CD4-positive, alpha-beta T cell treated with Interleukin-17A for 1 hour (primary cell): ENCODE measurements around the gene ADCY10.
"Not testable (repeated sequence)": the region's sequence is repeated elsewhere in the genome, so short reads cannot be mapped to it uniquely, and the experiment has no call there.

Experiments used
- DNase-seq: peaks from one replicate; pipeline ENCODE4 v3.0.0-alpha.2; 2020

ADCY10 gene

GRCh38 chr1:167924543-167925231 is 10.8 kb upstream of the ADCY10 start:
- DNase-seq: no peak

DNA sequence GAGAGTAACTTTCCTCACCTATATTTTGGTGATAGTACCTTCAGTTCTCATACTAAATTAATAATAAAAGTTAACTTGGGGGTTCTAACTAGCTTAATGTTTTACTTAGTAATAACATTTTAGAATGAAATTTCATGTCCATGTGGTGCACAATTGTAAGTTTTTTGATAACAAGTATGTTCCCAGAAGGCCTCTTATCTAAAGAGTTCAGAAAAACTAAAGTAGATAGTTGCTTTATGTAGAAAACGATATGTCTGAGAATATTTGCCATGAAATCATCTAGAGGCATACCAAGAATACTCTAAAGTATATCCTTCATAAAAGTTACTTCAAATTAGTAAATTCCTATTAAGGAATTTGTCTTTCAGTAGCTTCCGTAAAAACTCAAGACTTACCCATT is 10.2 kb upstream of the ADCY10 start:
- DNase-seq: no peak

DNA sequence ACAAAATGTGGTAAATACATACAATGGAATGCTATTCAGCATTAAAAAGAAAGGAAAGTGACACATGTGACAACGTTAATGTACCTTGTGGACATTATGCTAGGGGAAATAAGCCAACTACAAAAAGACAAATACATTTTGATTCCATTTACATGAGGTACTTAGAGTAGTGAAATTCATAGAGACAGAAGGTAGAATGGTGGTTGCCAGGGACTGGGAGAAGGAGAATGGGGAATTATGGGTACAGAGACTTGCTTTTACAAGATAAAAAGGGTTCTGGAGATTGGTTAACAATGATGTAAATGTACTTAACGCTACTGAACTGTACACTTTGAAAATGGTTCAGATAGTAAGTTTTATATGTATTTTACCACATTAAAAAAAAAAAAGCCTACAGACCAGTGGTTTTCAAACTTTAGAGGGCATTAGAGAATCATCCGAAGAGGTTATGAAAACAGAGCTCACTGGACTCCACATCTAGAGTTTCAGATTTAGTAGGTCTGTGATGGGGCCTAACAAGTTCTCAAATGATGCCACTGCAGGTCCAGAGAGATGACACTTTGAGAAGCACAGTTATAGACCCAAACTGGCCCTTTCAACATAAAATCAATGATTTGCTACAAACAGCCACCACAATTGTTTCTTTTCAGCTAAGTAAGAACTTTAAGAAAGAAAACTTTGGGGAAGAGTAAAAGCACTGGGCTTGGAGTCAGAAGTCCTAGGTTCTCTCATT is 9.6 kb upstream of the ADCY10 start:
- no peak for DNase-seq

- DNase-seq: no peak
Measured at GRCh38 chr1:167922611-167923074, 8.7 kb upstream of the ADCY10 start.

DNA sequence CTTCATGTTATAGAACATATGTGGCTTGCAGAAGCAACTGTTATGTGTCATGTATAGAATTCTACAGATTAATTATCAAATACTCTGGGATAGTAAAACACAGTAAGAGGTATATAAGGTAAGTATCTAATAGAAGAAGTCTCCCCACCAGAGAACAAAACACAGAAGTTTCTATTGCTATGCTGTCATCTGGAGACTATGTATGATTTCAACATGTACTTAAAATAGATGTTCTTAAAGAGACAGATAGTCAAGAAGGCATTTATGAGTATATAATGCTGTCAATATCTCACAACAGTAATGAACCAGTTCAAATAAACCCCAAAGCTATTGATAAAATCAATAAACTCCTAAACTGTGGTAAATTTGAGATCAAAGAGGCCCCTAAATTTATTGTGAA is 8.1 kb upstream of the ADCY10 start:
- DNase-seq: no peak

DNA sequence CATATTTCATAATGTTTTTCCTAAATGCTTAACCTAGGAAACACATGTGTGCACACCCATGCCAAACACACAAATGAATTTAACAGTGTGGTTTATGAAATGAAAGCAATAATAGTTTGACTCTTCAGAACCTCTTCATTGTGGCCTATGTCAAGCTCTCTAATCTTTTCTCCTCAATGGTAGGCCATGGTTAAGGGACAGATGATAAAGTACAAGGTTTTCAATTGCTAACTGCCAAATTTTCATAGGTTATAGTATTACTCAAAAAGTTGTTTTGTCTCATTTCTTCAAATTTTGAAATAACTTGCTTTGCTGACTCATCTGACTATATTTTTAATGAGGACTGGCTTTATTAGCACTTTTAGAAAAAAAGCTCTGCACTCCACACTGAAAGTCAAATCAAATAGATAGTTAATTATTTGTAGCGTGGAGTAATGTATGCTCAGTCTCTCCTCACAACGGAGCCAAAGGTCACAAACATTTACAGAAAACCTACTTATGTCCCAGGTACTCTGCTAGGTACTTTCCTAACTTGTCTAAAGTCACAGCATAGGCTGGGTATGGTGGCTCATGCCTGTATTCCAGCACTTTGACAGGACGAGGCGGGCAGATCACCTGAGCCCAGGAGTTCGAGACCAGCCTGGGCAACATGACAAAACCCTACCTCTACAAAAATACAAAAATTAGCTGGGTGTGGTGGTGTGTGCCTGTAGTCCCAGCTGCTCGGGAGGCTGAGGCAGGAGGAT is 3.0 kb upstream of the ADCY10 start:
- no peak for DNase-seq

- no peak for DNase-seq
Measured at GRCh38 chr1:167915569-167915968, 1.6 kb upstream of the ADCY10 start.

DNA sequence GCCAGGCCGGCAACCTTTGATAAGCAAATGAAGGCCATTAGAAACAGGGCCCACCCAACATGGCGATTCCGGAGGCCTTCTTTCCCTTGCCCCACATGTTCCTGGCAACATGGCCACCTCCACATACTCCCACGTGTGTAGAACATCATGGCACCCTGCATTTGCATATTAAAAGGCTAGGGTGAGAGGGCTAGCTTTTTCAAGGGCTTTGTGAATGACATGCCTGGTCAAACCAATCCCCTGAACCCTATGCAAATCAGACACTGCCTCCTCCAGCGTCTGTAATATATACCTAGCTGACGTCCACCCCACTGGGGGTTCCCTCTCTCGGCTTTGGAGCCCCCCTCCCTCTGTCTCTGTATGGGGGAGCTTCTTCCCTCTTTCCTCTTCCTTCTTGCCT is 1.6 kb downstream of the ADCY10 start:
- DNase-seq: no peak

DNA sequence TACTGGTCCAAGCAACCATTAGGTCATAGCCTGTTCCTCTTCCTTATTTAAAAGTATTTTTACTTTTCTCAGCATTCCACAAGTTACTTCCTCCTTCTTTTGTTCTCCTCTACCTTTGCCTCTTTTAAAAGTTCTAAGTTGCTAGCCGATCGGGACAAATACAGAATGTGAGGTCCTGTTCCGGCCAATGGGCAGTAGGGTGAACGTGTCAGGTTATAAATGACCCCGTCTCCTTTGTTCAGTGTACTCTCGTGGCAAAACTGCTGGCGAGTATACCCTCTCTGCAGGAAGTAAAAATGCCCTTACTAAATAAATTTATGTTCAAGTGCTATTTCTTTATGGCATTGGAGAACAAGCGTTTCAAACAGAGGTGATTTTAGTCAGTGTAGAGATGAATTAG is 2.5 kb downstream of the ADCY10 start:
- no peak for DNase-seq

DNA sequence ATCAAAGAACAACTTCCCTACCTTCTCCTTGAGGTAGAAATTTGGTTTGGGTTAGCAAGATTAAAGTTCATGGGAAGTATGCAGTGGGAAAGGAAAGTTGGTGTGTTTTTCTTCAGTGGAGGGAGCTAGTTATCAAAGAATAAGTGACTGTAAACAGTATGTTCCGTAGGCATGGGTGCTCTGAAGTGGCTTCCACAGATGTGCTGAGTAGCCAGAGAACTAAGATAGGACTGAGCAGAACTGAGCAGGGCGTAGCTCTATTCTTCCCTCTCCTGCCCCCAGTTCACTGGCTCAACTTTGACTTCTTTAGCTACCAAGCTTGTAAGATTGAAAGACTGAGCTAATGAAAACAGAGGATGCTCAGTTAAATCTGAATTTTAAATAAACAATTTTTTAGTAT is 3.4 kb downstream of the ADCY10 start:
- no peak for DNase-seq

DNA sequence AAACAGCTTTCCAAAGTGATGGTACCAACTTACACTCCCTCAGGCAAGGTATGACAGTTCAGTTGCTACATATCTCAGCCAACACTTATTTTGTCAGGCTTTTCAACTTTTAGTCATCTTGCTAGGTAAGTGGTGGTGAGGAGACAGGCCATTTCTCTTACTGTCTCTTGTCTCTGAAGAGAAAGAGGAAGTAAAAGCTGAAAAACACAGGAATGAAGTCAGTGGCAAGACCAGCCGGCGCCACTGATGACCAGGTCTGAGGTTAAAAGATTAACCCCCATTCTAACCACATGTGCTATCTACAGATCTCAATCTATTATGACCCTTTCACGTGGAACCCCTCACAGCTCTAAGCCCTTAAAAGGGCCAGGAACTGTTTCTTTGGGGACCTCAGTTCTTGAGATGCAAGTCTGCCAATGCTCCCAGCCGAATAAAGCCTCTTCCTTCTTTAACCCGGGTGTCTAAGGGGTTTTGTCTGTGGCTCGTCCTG is 4.2 kb downstream of the ADCY10 start:
- no peak for DNase-seq

DNA sequence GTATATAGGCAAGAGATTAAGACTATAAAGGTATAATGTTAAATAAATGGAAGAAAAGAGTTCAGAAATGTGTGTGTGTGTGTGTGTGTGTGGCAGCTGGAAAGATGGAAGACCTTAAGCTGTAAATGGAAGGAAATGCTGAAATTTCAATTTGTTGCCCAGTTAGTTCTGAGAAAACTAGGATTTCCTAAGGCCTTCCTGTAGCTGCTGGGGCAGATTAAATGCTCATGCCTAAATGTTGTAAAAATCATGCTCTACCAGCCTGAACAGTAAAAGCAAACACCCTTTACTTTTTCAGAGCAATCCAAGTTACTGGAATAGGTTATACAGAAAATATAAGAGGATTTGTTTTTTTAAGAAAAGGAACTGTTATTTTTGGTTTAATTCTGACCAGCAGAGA is 8.3 kb downstream of the ADCY10 start:
- no peak for DNase-seq

- no peak for DNase-seq
Measured at GRCh38 chr1:167905182-167905581, 8.8 kb downstream of the ADCY10 start.

DNA sequence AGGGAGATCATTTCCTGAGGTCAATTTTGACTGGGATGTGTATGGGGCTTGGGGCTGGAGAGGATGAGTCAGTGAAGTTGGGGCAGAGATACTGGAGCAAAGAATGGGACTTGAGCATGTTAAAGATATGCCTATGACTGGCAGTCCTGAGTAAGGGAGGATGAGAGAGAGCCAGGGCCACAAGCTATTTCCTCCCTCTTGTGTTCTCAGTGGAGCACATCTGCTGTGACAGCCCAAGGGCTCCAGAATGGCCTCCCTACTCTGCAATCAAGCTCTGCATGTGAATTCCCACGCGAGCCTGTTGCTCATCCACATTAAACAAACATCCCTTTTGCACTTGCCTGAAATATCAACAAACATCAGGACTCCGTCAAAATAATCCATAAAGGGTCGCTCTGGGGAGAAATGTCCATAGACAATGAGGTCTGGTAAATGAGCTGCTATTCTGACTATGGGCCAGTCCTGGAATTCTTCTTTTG is 9.2 kb downstream of the ADCY10 start:
- DNase-seq: no peak

GRCh38 chr1:167900907-167901306 is 13.0 kb downstream of the ADCY10 start:
- no peak for DNase-seq

DNA sequence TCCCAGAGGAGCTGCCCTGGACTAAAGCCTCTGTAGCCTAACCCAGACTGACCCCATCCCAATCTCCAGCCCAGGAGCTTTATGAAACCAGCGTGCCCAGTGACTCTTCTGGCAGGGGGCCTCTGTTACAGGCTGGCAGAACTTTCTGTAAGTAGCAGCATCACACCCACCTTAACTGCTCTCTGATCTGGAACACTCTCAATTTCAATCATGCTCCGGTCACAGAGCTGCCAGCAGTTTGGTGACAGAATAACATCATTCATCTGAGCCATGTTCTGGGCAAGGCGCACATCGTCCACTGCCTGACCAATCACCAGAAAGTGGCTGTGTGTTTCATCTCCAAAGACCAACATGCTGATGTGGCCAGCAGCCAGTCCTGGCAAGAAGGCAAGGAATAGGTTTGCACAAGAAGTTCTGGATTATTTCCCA is 14.7 kb downstream of the ADCY10 start:
- DNase-seq: no peak

DNA sequence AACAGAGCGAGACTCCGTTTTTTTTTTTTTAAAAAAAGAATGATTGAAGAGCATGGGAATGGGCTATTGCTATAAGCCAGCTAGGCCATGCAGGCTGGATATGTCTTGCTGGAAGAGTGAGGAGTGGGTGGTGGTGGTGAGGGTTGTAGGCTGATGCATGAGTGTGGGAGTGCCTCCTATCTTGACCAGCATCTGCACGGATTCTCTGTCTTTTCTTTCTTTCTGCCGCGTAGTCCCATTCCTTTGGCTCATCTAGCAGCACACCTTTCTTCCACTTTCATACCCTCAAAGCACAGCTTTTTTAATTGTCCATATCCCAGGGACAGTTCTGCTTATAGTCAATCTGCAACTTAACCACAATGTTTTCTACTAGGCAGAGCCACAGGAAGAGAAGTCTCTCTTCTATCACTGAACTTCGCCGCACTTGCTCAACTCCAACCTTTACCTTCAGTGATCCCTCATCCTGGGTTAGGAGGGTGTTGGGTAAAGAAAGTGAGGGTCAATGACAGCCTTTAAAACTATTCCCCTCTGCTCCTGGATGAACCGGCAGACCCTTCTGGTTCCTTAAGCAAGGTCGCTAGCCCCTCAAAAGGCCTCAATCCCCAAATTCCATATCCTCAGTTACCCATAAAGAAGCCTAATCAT is 15.2 kb downstream of the ADCY10 start:
- DNase-seq: no peak

DNA sequence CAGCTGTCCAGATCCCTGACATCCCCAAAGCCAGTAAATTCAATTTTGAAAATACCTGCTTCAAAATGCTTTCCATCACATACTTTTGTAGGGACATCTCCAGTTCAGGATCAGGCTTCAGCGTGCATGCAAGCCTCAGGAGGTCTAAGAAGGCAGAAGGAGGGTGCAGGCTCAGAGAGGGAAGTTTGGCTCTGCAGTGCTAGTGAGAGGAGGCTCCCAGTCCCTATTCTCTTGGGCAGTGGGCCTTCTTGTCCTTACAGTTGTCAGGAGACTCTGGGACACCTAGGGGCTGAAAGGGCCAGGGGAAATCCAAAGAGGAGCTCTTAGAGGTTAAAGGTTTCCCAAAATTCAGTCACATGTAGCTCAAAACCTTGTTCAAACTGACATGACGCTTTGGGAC is 20.1 kb downstream of the ADCY10 start:
- no peak for DNase-seq

DNA sequence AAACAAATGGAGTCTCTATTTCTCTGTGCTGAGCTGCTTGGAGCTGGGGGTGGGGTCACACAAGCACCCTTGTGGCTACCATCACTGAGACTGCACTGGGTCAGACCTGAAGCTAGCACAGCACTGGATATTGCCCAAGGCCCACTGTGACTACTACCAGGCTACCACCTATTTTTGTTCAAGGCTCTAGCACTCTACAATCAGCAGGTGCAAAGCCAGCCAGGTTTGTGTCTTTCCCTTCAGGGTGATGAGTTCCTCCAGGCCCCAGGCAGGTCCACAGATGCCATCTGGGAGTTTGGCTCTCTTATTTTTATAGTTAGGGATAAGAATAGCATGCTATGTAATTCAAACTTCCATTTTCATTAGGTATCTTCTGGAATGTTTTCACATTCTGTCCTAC is 23.5 kb downstream of the ADCY10 start:
- no peak for DNase-seq

GRCh38 chr1:167887187-167887586 is 26.7 kb downstream of the ADCY10 start:
- DNase-seq: not testable (repeated sequence)

DNA sequence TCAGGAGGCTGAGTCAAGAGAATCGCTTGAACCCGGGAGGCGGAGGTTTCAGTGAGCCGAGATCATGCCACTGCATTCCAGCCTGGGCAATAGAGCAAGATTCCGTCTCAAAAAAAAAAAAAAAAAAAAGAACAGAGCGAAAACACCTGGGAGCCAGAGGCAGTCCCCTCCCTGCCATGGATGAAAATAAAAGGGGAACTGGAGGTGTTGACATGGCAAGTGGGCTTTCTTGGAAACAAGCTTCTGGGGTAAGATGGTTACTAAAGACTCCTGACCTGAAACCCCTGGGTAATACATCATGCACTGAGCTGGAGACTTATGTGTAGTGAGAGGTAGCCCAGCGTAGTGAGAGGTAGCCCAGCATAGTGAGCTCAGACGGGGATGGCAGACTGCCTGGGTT is 31.6 kb downstream of the ADCY10 start:
- DNase-seq: no peak

DNA sequence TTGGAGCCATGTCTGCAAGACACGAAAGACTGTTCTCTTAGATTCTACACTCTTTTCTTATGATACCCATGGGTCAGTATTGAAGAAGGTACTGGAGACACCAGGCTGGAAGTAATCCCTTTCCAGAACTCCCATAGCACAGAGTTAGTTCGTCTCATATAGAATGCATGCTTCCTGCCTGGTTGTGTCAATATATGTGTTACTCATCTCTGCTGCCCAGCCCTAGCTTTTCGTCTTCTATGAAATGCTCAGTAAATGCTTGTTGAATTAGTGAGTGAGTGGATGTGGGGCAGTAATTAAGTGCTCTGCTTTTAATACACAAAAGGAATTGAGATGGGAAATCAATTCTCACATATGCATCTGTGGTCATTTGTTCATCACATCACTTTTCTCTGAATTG is 32.1 kb downstream of the ADCY10 start:
- DNase-seq: no peak

GRCh38 chr1:167881069-167881468 is 32.9 kb downstream of the ADCY10 start:
- DNase-seq: no peak
